ENCODE results near the gene CASZ1.

The CASZ1 gene

GRCh38 chr1:10685808-10686403, 110.5 kb downstream of the CASZ1 start:
- DNase-seq (ENCODE audit: low spot score): no peak

DNA sequence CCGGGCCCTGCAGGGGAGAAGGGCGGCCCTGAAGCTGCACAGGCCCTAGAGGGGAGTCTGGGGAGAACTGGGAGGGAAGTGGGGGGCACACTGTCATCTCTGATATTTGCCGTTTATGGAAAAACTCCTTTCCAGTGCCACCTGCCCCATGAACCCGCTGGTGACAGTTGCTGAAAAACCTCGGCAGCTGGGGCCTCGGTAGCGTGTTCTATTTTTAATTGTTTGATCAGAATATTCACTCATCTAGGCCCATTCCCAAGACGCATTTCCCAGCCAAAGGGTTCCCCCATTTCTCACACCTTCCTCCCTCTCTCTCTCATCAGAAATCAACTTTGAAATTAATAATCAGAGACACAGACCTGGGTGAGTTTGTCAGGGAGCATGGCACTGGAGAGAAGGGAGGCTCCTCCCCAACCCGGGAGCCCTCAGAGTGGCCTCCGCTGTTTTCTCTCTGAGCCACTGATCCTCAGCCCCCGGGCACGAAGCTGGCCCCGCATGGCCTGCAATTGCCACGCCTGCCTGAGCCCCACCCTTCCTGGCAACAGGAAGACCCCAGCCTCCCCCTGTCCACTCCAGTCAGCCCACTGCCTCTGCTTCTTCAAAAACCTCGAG, 111.1 kb downstream of the CASZ1 start:
- no peak for DNase-seq (ENCODE audit: low spot score)

- no peak for DNase-seq (ENCODE audit: low spot score)
Measured at GRCh38 chr1:10684221-10684620, 112.2 kb downstream of the CASZ1 start.

GRCh38 chr1:10682449-10683309, 113.8 kb downstream of the CASZ1 start:
- no peak for DNase-seq (ENCODE audit: low spot score)

GRCh38 chr1:10682108-10682445, 114.4 kb downstream of the CASZ1 start:
- DNase-seq (ENCODE audit: low spot score): no peak

GRCh38 chr1:10681296-10682107, 114.9 kb downstream of the CASZ1 start:
- no peak for DNase-seq (ENCODE audit: low spot score)

- no peak for DNase-seq (ENCODE audit: low spot score)
Measured at GRCh38 chr1:10680487-10680886, 116.0 kb downstream of the CASZ1 start.

DNA sequence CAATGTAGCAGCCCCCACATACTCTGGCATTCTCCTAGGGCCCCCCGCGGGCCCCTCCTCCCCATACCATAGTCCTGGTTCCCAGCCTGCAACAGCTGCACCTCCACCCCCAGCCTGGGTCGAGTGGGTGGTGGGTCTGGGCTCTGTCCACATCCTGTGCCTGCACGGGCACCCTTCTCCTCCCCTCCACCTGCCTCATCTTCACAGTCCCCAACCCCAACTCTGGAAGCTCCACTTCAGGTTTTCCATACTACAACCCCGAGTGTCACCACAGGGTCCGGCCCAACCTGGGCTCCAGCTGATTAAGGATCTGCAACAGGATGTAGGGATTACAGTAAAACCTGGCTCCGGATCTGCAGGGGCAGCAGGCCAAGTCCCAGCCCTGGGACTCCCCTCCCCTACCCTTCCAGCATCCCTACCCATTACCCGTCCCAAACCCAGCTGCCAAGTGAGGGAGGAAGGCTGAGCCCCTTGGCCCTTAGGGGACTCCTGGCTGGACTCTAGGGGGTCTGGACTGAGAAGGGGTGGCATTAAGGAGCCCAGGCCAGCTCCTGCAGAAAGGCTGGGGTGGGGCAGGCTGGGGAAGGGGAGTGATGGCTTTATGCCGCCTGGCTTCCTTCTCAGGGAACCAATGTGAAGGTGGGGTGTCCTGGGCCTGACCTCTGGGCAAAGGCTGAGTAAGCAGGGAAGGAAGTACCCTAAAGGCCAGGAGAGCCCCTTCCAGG, 116.8 kb downstream of the CASZ1 start:
- no peak for DNase-seq (ENCODE audit: low spot score)

DNA sequence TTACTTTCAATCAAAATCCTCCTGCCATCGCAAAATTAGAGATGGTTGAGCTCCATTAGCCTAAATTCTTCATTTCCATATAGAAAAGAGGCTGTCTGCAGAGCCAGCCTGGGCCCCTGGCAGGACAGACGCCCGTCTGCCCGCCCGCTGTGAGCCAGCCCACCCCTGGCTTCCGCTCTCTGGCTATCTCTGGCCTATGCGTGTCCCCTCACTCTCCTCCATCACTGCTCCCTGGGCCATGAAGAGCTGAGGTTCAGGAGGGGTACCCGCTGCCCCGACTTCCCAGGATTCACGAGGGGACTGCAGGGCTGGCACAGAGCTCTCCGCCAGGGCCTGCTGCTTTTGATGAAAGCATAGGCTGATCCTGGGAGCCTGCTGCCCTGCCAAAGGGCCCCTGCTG, 117.6 kb downstream of the CASZ1 start:
- no peak for DNase-seq (ENCODE audit: low spot score)

DNA sequence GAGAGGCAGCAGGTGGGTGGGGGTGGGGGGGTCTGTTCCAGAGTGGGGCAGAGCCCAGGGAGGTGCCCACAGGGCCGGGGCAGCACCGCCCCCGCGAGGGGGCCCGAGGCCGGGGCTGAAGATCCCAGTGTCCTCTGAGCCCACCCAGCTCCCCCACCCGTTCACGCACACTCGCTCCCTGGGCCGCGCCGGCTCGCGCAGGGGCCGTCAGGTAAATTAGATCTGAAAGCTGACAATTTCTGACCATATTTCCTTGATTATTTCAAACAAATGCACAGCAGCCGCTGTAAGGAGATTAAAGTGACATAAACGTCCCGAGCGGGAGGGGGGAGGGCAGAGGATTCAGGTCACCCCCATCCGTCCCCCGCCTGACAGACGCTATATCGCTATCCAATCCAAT, 118.0 kb downstream of the CASZ1 start:
- DNase-seq (ENCODE audit: low spot score): no peak

GRCh38 chr1:10677491-10678391, 118.7 kb downstream of the CASZ1 start:
- no peak for DNase-seq (ENCODE audit: low spot score)

- no peak for DNase-seq (ENCODE audit: low spot score)
Measured at GRCh38 chr1:10676963-10677362, 119.5 kb downstream of the CASZ1 start.

DNA sequence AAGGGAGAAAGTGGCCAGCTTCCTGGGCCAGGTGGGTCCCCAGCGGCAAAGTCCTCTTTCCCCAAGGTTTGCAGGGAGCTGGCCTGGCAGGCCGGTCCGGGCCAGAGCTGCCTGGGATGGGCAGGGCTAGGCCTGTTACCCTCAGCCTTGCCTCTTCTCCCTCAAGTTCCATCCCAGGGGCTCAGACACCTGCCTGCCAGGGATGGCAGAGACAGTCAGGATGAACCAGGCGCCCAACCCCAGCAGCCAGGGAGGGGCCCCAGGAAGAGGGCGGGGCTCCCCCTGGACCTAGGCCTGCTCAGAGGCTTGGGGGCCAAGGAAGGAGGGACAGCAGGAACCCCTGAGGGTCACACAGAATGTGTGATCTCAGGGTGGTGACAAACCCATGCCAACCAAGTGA, 120.6 kb downstream of the CASZ1 start:
- DNase-seq (ENCODE audit: low spot score): no peak

- no peak for DNase-seq (ENCODE audit: low spot score)
Measured at GRCh38 chr1:10674700-10675609, 121.5 kb downstream of the CASZ1 start.

GRCh38 chr1:10674222-10674621, 122.2 kb downstream of the CASZ1 start:
- DNase-seq (ENCODE audit: low spot score): no peak

DNA sequence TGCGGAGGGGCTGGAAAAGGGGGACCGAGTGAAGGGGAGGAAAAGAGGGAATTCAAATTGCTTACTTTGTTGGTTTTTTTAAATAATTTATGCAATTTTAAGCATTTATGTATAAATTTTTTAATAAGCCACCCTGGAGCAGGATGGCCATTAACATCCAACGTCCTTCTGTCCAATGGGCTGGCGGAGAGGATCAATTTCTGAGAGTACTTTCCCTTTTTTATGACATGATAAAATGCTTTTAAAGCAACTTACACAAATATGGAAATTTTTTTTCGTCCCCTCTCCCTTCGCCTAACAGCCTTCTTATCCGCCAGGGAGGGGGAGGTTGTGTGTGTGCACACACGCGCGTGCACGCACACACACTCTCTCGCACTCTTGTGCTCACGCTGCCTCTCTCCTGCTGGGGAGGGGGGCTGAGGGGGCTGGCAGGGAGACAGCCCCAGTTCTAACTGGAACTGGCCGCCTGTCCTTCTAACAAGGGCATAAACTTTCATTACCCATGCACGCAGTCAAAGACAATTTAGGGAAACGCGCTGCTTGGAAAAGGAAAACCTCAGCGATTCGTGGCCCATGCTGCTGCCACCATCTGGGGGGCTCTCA, 123.2 kb downstream of the CASZ1 start:
- no peak for DNase-seq (ENCODE audit: low spot score)

DNA sequence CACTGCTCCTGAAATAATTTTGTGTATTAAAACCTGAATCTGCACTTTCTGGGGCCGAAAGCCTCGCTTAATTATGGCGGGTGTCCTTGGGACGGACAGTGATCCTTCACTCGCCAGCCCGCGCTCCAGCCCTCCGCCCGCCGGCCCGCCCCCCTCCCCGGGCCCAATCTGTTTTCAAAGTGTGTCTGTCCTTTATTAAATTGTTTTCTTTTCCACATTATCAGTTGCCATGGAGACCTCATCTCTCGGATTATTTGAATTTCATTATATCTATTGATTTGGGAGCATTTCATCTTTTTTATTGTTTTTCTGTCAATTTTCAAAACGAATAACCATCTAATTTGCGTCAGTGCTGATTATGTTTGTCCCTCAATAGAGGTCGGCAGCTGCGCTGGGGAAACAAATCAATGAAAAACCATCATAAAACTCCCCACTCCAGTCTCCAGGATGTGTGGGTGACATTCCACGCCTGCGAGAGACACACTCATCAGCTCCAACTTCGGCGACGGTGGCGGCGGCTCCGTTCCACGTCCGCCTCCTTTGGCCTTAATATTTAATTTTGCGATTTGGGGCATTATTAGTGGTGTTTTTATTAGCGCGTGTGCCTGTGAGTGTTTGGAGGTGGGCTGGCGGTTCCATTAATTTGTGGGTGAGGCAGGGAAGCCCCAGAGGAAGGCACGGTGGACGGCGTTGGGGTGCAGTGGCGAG, 123.9 kb downstream of the CASZ1 start:
- no peak for DNase-seq (ENCODE audit: low spot score)

GRCh38 chr1:10671622-10672342, 124.7 kb downstream of the CASZ1 start:
- no peak for DNase-seq (ENCODE audit: low spot score)

All from hematopoietic multipotent progenitor cell treated with erythropoietin and hydrocortisone succinate and interleukin-3 and kit ligand, for 17 days (in vitro differentiated cells).